Body of pancreas (tissue), 4 donors: ENCODE results near the gene UBL4A.

Source experiments
- CTCF ChIP-seq, 7 experiments: fragments of 450-650 bp in 4 of 7; fragments of 200-600 bp in 3 of 7; sonication (generic) in 3 of 7; IDR thresholded peaks; one replicate each; pipeline ENCODE4 v1.5.1; 2016 to 2019; ENCODE audit warnings: antibody characterized with exemption in 7 of 7
- POLR2A ChIP-seq, 3 donors: fragments of 450-650 bp; IDR thresholded peaks; one replicate each; pipeline ENCODE4 v1.6.1; 2016; ENCODE audit warnings: antibody characterized with exemption in 3 of 3, mild to moderate bottlenecking in 2 of 3

DNA sequence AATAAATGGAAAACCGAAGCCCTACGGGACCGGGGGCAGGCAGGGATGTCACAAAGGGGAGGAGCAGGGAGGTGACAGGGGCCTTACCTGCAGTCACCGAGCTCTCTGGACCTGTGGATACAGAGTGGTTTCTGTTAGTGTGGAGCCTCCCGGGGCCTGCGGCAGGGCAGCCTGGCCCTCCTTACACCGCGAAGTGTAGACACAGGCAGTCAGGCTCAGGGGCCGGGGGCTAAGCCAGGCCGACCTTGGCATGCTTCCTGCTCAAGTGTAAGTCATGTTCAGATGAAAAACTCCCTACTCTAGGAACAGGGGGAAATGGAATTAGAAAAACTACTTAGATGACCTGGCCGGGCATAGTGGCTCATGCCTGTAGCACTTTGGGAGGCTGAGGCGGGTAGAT lies 25.3 kb upstream of the UBL4A start:
- TF ChIP-seq CTCF (IDR thresholded peaks at IDR 0.05), result no peak
- no peak for TF ChIP-seq POLR2A (IDR thresholded peaks at IDR 0.05)
